Peyer's patch (tissue), 4 donors: ENCODE data around the gene ARAP3.

Experiments used
- CTCF ChIP-seq, 6 experiments: fragments of 450-650 bp in 4 of 6; fragments of 200-600 bp in 2 of 6; sonication (generic) in 1 of 6; IDR thresholded peaks; one replicate each; pipeline ENCODE4 v1.5.1; 2017 to 2019; ENCODE audit warnings: antibody characterized with exemption in 6 of 6, mild to moderate bottlenecking in 3 of 6, moderate library complexity in 1 of 6
- POLR2A ChIP-seq, 2 donors: fragments of 450-650 bp; IDR thresholded peaks; one replicate each; pipeline ENCODE4 v1.5.1; 2017; ENCODE audit warnings: antibody characterized with exemption in 2 of 2, mild to moderate bottlenecking in 2 of 2, moderate library complexity in 2 of 2

- TF ChIP-seq CTCF (IDR thresholded peaks at IDR 0.05) (no peak), POLR2A (IDR thresholded peaks at IDR 0.05) (no peak)
Observed at GRCh38 chr5:141681695-141682641, at the start of gene ARAP3.
